Stimulated activated CD8-positive, alpha-beta memory T cell treated with anti-CD3 and anti-CD28 coated beads, Interleukin-15, amount 100 ng/mL, for 48 hours (primary cell): ENCODE results near the gene ENHO.

ENCODE experiments used
- DNase-seq, 2 donors: peaks; one replicate each; pipeline ENCODE4 v3.0.0-alpha.2; 2020; ENCODE audit warnings: low read depth in 2 of 2

Gene ENHO

DNA sequence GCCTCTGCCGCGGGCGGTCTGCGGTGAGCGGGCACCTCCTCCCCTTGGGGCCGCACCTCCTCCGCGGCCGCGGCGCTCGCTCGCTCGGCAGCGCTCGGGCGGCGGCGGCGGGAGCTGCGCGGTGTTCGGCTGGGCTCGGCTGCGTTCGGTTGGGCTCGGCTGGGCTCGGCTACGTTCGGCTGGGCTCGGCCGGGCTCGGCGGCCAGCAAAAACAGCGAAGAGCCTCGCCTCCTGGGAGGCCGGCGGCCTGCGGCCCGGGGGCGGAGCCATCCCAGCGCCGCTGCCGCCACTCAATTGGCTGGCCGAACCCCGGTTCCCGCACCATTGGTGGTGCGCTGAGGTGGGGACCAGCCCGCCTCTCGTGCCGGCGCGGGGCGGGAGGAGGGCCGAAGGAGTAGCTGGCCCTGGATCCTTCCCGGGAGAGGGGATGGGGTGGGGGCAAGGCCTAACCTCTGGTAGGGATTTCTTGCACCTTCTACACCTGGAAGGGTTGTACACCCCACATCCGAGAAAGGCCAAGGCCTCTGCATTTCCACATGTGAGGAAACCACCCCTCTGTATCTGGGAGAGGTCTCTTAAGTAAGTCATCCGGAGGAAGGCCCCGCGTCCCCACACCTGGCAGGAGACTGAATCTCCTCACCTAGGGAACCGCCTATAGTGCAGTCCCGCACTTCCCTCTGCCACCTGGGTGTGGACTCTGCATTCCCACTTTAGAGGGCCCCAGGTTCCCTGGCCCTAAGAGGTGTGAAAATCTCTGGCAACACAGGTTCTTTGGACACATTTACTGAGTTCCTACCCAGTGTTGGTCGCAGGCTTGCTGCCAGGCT is at the start of gene ENHO:
ENHO (minus strand) TSS at position 20 of the 827 bp plus-strand sequence. CDS start 1,295 bp downstream, outside the sequence.
- peak; percentile 80 to 85 for DNase-seq

DNA sequence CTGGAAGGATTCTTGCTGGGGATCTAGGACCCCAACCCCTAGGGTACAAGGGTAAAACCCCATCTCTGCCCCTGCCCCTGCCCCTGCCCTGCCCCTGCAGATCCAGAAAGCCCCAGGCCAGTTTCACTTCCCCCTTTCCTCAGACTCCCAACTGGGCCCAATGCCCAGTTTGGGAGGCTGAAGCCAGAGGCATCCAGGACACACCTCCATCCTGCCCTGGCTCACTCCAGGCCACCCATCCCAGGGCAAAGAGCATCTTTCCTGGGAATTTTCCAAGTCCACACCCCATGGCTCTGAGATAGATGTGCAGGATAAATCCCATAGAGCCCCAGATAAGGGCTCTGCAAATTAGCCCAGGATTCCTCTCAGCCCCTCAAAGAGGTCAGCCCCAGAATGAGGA is 49.3 kb upstream of the ENHO start:
- DNase-seq, result no peak

DNA sequence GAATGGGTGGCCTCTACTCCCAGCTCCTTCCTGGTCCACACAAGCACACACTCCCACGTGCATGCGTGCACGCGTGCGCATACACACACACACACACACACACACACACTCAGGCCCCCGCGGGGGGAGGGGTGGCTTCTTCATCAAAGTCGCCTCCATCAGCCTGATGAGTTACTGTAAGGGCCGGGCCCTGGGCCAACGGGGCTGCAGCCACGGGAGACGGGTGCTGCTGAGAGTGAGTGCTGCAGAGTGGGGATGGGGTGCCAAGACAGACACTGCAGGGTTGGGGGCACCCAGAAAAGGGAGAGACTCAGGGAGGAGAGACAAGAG is 48.7 kb upstream of the ENHO start:
- DNase-seq, result no peak

DNA sequence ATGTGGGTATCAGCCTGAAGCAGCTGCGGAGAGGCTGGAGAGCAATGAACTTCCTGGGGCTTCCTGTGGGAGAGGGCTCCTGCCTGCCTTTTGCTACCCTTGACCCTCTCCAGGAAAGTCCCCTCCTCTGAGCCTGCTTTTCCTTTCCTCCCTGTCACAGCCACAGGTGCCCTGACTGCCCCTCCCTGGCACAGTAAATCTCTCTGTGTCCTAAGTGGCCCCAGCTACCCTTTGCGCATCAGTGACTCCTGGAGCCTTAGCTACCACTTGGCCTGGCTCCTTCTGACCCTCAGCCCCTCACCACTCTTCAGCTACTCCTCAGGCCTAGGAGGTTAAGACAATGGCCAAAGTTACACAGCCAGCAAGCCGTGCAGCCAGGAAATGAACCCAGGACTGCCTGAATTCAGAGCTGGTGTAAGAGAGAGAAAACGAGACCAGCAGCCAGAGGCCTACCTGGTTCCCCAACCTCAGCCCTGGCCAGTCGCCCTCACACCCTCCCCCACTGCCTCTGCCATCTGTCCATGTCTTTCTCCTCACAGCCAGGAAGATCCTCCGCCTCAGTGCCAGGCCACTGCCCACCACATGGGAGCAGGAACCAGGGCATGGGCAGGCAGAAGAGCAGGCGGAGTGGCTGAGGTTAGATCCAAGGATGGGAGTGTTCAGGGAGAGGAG is 48.2 kb upstream of the ENHO start:
- no peak for DNase-seq

DNA sequence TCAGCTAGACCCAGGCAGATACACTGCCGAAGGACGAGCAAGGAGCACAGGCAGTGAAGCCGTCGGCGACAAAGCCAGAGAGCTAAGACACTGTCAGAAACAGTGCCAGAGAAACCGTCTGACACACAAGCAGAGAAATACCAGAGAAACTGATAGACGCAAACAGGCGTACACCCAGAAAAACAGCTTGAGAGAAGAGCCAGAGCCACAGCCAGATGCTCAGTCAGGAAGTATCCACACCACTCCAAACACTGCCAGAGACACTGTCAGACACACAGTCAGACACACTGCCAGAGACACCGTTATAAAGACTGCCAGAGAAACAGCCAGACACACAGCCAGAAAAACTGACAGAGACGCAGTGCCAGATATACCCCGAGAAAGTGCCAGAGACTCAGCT is 47.6 kb upstream of the ENHO start:
- no peak for DNase-seq

DNA sequence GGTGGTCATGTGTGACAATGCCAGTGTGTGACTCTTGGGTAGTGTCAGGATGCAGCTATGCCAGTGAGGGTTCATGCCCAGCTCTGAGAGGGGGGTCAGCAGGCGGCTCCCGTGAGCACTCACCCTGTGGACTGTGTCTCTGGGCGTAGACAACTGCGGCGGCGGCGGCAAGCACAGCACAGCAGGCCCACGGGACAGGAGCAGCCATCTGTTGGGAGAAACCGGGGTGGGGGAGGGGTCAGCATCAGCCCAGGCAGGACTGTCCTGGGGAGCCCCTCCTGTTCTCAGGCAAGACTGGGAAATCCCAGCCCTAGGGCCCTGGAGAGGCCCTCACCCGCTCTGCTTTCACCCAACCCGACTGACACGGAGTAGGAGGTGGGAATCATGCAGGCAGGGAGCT is 46.0 kb upstream of the ENHO start:
- DNase-seq, result no peak

DNA sequence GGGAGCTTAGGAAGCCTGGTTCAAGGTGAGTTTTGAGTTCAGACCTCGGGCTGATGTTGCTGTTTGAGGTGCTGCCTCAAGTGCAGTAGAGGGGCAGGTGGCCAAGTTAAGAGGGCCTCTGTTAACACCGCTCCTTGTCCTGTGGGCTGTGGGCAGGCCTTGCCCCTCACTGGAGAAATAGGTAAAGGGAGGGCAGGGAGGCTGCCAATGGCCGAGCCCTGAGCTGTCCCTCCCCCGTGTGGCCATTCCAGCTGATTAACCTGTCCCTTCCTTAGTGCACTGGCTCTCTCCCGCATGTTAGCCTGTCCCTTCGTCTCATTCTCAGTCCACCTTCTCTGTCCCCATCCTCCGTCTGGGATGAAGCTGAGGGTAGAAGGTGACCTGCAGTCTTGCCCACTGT is 45.3 kb upstream of the ENHO start:
- no peak for DNase-seq

DNA sequence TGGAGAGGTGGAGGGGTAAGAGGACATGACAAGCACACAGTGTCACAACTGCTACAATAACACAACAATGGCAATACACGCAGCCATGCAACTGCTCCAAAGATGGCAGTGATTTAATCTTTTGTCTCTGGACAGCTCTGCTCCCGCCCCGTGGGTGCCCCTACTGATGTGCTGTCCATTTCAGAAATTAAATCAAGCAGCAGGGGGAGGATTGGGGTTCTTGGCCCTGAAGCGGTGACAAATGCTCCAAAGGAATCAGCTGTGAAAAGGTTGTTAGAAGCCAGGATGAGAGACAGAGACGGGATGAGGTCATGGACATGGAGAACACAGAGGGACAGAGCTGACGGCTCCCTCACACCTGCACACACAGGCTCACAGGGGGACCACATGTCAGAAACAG is 44.2 kb upstream of the ENHO start:
- DNase-seq, result no peak

DNA sequence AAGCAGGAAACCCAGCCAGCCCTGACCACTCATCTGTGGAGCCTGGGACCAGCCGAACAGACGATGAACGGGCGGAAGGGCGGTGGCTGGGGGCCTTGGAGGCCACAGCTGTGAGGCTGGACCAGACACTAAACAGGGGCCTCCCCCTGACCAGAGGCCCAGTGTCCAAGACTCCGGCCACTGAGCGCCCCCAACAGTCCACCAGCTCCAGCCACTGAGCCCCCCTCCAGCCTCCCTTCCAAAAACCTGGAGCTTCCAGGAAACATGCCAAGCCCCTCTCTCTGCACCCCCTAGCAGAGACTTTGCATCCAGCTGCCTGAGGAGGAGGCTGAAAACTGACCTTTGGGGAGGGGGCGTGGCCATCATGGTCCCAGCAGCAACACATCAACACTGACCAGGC is 43.5 kb upstream of the ENHO start:
- no peak for DNase-seq

DNA sequence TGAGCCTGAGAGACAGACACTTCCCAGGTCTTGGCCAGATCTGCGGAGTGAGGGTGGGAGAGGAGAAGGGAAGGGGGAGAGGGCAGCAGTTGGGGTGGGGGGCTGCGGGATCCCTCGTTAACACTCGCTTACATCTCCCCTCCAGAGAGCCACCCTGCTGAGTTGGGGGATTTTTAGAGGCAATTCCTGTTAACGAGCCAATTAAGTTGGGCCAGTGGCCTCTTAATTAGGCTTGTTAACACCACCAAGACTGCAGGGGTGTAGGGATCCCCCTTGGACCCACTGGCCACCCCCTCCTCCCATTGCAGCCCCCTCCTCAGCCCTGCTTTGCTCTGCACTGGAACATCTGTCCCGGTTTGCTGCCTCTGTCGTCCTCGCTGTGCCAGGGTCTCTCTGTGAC is 43.1 kb upstream of the ENHO start:
- no peak for DNase-seq

DNA sequence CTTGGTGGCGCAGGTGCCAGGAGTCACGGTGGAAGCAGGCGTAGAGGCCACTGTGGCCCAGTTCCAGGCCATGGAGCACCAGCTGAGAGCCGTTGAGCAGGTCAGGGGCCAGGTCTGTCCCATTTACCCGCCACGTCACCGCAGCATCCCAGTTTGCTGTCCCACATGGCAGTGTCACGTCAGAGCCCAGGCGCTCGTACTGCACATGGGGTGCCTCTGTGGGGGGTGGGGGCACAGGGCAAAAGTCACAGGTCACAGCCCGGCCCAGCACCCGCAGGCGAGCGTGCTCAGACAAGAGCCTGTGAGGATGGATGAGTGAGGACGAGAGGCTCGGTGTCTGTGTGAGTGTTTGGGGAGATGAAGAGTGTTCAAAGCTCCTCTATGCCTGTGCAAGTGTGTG is 41.8 kb upstream of the ENHO start:
- no peak for DNase-seq

DNA sequence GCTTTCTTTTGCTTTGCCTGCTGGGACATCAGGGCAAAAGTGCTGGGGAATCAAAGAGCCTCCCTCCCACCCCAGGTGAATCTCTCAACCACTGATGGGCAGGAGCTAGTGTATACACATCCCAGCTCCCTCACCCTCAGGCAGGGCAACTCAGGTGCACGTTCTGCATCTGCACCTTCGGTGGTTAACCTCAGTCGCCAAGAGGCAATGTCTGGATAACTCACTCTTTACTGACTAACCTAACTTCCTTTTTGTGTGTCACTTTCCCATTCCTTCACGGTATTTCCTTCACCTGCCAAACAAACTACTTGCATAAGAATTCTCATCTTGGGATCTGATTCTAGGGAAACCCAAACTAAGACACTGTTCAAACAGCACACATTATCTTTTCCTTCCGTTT is 40.5 kb upstream of the ENHO start:
- no peak for DNase-seq

DNA sequence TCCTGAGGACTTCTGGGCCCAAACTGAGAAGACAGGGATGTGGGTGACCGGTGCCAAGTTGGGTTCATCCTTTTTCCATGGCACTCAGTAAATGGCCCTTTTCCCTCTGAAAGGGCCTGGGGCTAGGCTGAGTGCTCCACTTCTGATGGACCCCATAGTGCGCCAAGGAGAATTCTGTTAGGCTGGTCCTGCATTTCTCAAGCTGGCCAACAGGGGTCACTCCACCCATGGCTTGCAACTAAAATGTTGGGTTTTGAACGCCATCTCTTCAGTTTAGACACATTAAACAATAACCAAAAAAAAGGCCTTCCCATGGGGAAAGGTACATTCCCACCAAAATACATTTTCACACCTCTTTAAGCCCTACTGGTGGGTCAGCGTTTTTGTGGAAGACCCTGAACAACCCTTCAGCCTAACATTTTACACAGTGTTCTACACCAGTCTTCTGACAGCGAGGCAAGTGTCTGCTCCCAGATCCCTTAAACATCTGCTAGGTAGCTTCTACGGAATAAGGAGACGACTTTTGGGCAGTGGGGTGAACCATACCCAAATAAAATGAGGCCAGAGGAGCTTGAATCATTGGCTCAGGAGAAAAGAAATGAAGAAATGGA is 39.5 kb upstream of the ENHO start:
- no peak for DNase-seq

DNA sequence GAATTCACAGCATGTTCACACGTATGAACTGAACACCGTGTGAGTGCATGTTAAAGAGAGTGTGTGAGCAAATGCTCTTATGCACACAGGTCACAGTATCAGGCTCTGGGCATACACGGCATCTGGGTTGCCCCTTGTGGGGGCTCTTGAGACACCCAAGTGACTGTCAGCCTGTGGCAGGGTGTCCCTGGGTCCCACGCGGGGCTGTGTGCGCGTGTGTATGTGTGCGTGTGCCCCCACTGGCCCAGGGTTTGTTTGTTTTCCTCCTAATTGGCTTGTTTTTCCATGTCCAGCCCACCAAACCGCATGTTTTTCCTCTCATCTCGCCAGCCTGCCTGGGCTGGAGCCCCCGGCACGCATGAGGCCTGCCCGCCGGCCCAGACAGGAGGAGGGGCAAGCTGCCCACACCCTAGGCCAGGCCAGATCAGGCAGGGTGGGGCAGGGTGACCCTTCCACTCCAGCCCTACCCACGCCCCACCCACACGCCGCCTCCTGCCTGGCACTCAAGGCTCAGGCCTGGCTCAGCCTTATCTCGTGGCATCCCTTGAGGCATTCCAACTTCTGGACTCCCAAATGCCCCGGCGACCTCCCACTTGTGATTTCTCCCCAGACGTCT is 37.9 kb upstream of the ENHO start:
- DNase-seq, result no peak

DNA sequence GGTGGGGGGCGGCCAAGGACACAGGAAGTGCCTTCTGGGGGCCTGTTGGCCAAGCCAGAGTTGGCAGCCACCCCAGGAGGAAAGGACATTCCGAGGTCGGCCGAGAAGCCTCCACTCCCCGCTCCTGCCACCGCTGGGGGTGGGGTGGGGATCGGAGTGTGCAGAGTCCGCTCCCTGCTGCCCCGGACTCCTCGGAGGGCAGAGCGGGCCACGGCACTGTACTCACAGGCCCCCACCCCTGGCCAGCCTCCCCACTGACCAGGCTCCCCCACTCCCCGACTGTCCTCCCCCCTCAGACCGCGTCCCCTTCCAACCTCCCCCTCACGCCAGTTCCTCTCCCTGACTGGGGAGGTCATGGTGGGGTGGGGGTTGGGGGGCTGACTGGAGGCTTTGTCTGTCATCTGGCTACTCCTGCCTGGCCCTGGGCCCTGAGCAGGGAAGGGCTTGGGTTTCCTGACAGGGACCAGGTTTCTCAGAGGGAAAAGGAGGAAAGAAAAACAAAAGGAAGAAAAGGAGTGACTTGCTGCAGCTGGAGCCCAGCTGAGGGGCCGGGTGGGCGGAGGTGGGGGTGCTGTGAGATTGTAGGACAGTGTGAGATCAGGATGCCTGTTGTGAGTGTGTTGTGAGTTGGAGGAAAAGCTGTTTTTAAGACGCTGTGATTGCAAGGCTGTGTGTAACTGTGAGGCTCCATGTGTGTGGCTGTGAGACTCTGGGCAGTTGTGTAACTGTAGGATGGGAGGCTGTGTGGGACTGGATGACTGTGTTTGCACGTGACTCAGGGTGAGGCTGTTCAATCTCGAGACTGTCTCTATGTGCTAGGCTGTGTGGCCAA is 37.0 kb upstream of the ENHO start:
- no peak for DNase-seq

DNA sequence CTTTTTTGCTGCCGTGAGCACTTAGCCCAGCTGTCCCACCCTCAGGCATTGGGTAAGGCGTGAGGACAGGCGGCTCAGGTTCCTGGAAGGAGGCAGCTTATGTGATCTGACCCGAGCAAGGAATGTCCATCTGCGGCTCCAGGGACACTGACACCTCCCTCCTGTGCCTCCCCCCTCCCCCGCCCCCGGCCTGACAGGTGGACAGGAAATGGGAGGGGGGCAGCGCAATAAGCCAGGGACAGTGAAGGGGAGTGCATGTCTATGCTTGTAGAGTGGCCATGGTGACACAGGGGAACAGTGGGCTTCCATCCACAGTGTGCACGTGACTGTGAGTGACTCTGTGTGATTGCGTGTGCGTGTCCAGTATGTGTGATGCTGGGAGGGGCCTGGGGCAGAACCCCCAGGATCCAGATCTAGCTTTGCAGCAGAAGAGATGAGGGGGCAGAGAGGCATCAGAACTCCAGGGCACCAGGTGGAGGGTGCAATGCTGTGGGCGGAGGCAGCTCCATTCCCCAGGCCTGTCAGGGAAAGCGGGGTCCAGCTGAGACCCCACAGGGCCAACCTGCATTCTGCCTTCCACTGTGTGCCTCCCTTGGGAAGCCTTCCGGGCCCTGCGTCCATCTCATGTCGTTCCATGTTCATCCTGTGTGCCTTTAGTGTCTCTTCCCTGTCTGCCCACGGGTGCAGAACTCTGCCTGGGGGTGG is 36.3 kb upstream of the ENHO start:
- no peak for DNase-seq

DNA sequence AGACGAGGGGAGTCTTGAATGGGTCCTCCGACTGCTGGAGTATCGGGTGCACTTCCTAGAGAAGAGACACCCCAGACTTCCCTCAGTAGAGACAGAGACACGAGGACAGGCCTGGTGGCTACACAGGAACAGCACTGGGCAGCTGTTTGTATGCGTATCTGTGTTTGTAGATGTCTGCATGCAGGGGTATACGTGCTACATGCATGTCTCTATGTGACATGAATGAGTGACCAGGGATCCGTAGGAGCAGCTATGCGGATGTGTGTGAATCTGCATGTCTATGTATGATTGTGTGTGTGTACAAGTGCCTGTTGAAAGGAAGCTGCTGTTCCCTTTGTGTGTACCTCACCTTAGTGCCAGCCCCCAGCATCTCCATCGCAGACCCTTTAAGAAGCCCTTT is 35.6 kb upstream of the ENHO start:
- DNase-seq, result no peak

DNA sequence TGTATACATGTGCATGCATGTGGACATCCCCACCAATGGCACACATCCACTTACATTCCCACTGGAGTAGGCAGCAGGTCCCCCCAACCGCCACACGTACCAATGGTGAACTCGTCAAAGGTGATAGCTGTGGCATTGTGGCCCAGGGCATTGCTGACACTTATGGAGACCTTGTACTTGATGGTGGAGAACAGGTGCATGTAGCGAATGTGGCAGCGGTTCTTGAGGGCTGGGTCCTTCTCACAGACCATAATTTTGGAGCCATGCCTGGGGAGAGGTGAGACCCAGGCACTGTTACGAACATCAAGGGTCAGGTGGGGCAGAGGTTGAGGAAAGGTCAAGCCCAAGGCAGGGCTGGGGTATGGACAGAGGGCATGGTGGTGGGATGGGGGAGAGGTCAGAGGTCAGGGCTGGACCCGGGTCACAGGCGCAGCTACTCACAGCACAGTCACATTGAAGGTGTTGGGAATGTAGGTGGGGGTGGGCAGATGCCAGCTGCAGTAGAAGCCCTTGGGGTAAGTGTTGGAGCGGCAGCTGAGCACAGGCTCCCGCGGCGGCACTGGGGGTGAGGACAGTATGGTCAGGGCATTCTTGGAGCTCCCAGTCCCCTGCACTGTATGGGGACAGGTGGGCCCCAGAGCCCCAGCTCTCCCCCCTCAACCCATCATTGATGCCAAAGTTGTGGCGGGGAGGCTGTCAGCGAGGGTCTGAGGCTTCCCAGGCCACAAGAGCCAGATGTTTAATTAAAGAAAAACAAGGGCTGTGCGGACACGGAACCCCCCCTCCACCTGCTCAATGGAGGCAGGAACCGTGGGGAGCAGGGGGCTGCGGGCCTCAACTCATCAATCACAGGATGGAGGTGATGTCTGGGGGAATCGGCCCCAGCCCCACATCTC is 34.9 kb upstream of the ENHO start:
- no peak for DNase-seq

DNA sequence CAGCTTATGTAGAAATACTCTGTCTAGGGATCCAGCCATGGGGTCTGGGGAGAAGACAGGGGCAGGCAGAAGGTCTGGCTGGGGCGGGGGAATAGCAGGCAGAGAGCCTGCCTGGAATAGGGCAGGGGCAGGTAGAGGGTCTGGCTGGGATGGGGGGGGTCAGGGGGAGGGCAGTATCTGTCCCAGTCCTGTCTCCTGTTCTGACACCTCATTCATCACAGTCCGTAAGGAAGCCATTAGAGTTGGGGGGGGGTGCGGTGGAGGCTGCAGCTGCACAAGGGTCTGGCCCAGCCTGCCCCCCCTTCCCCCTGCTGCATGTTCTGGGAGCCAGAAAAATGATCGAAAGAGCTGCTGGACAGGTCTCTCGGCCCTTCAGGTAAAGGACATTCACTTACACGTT is 34.2 kb upstream of the ENHO start:
- no peak for DNase-seq

DNA sequence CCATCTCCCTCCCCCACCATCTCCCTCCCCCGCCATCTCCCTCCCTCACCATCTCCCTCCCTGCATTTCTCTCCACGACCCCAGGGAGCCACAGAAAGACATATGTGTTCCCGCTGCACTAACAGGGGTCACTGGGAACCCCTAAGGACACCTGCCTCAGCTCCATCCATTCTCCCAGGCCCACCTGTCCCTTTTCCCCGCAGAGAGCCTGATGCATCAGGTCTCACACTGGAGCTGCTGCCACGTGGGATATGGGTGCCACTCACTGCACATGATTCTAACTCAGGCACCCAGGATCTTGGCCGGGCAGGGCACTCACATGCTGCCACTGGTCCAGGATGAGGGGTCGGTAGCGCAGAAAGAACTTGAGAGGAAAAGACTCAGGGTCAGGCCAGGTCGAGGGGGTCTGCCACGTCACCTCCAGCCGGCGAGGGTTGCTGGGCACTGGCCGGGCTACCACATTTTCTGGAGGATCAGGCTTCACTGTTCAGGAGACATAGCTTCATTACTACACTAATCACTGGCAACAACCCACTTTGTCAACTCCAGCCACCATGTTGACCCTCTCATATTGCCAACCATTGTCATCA is 33.2 kb upstream of the ENHO start:
- no peak for DNase-seq
